Measurements from ENCODE around the gene PTPRC. TPM values are rescaled to one million over a fixed set of nuclear protein-coding genes. Genes with fewer than 3 reads are reported as not detected.

PTPRC gene
- total RNA-seq, 2 donors from 2014 or later = 490 to 545 TPM

DNA sequence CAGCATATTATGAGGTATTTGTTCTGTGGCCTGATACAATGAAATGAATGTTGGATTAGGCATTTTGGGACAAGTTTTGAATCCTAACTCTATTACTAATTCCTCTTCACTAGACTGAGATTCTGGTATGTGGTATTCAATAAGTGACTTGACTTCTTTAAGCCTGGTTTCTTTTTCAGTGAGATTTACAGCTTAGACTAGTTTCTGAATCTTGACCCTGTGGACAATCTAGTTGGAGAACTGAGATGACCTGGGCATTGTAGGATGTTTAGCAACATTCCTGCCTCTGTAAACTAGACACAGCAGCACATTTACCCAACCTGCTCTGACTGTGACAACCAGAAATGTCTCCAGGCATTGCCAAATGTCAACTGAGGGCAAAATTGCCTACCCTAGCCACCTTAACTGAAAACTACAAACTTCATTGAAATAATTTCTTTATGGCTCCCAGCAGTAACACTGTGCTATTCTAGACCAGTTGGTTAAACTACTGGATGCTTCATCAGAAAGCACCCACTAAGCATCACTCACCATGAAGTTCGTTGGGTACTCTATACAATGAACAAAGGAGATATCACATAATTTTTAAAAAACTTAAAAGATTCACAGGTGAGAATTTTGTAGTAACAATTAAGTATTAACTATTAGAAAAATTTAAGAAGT lies 16.8 kb downstream of the PTPRC start:
- H3K27me3 Mint-ChIP-seq (ENCODE audit: low read depth) = no peaks in the 10 kb centered on the region
- ATAC-seq (replicated peaks in 1 of 2) (peak in 1 of 2 donors; percentile 35), DNase-seq (no peak)
- H3K36me3 Mint-ChIP-seq (ENCODE audit: insufficient read depth in 2 of 2) = peaks cover 5 to 8% of the 10 kb centered on the region in 2 donors
- H3K9me3 Mint-ChIP-seq = no peaks in the 10 kb centered on the region
- H3K4me1 Mint-ChIP-seq (ENCODE audit: low read depth) = peaks cover 88% of the 10 kb centered on the region
- H3K27ac Mint-ChIP-seq = peak overlapping the region; percentile 99
- peak overlapping the region; percentile 76 to 84 for H3K4me3 Mint-ChIP-seq

DNA sequence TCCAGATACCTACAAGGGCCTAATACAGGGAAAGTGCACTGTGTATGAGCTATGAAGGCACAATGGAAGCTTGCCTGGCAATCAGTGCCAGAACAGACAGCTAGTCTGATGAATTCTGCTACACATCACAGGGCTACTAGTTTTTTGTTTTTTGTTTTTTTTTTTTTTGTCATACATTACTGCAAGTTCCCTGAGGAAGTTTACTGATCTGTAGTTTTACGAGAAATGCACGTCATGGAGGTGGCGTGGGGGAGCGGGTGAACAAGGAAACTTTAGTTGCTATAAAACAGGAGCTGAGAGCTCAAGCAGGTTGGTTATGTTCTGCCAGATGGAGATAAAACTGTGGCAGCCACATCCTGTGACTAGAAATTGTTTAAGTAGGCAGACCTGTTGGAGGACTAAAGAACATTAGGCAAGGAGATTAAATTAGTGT lies 17.7 kb downstream of the PTPRC start:
- Mint-ChIP-seq H3K36me3 (ENCODE audit: insufficient read depth in 2 of 2) (peaks cover 5 to 8% of the 10 kb centered on the region in 2 donors), H3K9me3 (no peaks in the 10 kb centered on the region), H3K27ac (peak overlapping the region; percentile 99), H3K4me3 (peak overlapping the region; percentile 84 to 87), H3K27me3 (ENCODE audit: low read depth) (no peaks in the 10 kb centered on the region), H3K4me1 (ENCODE audit: low read depth) (peaks cover 91% of the 10 kb centered on the region)
- ATAC-seq (replicated peaks in 1 of 2) (peak; percentile 58 to 59), DNase-seq (peak; percentile 54 to 62)

DNA sequence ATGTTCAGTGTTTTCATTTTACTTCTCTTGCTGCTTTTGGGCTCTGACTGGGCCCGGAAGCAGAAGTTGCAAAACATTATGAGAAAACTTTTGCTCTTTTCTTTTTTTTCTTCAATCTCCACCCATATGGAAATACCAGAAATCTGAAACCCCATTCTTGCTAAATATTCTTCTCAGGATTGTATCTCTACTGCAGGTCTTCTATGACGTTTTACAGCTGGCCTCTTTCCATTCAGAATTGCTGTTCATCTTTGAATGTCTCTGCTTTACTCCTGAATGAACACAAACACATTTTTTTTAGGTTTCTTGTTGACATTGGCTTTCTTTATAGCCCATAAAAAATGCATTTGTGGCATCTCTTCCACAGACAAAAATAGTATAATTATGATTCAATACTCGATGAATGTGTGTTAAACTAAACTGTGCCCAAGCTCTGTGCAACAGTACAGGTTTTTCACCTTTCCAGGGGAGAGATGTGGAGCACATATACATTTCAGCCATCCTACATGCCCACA lies 18.8 kb downstream of the PTPRC start:
- H3K27me3 Mint-ChIP-seq (ENCODE audit: low read depth) = no peaks in the 10 kb centered on the region
- DNase-seq (no peak), ATAC-seq (replicated peaks in 1 of 2) (peak; percentile 61 to 71)
- H3K4me1 Mint-ChIP-seq (ENCODE audit: low read depth) = peaks cover 91% of the 10 kb centered on the region
- H3K4me3 Mint-ChIP-seq = peak overlapping the region; percentile 84 to 87
- no peaks in the 10 kb centered on the region for H3K9me3 Mint-ChIP-seq
- H3K36me3 Mint-ChIP-seq (ENCODE audit: insufficient read depth in 2 of 2) = peaks cover 10% of the 10 kb centered on the region in 2 donors
- H3K27ac Mint-ChIP-seq = peak overlapping the region; percentile 99

DNA sequence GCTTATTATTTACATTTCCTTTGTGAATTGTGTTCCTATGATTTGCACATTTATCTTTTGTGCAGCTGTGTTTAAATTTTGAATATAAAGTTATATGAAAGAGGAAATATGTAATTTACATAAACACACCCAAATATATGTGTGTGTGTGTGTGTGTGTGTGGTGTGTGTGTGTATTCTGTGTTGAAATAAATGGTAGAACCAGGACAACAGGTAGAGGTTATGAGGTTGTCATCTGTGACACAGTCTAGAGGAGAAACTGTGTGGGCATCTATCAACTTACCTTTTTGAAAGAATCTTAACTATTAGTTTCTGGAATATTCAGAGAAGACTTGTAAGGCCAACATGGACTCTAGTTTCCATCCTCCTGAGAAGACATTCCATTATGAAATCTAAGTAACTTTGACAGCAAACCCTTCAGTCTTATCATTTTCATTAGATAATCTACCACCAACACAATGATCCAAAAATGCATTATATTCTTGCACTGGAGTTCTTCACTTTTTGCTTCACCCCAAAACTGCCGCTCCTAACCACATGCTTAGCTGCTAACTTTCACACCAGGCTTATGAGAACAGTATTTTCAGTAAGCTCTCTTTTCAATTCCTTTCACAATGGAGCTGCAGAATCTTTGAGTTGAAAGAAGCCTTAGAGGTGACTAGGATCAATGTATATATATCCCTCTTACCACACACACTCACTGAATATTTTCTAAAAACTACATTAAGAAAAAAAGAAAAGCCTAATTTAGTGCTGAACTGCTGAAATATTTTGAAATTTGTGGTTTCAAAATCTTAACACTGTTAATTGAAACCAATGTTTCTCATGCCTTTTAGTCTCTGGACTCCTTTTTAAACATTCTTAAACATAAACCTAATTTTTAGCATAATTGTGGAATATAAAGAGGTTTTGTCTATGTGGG lies 21.8 kb downstream of the PTPRC start:
- ATAC-seq (replicated peaks in 1 of 2) (peak; percentile 11 to 30), DNase-seq (no peak)
- H3K4me1 Mint-ChIP-seq (ENCODE audit: low read depth) = peaks cover 95% of the 10 kb centered on the region
- peaks cover 15 to 18% of the 10 kb centered on the region in 2 donors for H3K36me3 Mint-ChIP-seq (ENCODE audit: insufficient read depth in 2 of 2)
- H3K9me3 Mint-ChIP-seq = no peaks in the 10 kb centered on the region
- no peaks in the 10 kb centered on the region for H3K27me3 Mint-ChIP-seq (ENCODE audit: low read depth)
- H3K4me3 Mint-ChIP-seq = peak overlapping the region; percentile 65 to 76
- peak overlapping the region; percentile 75 for H3K27ac Mint-ChIP-seq

DNA sequence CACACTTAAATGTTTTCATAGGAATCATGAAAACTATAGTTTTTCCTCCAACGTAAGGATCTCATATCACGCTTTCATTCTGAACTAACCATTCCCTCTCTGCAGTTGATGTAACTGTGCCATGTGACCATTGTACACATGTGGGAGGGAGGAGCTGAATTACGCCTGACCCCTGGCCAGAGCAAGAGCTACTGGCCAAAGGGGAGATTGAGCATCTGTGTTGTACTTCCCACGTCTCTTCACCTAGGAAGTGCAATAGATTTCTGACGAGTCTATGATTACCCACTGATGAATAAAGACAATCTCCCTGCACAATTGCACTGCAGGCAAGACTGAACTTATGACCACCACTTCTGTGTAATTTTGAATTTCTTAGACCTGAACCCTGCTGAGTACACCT lies 24.0 kb downstream of the PTPRC start:
- Mint-ChIP-seq H3K36me3 (ENCODE audit: insufficient read depth in 2 of 2) (peaks cover 17 to 26% of the 10 kb centered on the region in 2 donors), H3K27me3 (ENCODE audit: low read depth) (no peaks in the 10 kb centered on the region), H3K9me3 (no peaks in the 10 kb centered on the region), H3K4me1 (ENCODE audit: low read depth) (peaks cover 94% of the 10 kb centered on the region), H3K4me3 (peak overlapping the region; percentile 82 to 97), H3K27ac (peak overlapping the region; percentile 98)
- ATAC-seq (replicated peaks in 1 of 2) (peak; percentile 28 to 54), DNase-seq (no peak)

DNA sequence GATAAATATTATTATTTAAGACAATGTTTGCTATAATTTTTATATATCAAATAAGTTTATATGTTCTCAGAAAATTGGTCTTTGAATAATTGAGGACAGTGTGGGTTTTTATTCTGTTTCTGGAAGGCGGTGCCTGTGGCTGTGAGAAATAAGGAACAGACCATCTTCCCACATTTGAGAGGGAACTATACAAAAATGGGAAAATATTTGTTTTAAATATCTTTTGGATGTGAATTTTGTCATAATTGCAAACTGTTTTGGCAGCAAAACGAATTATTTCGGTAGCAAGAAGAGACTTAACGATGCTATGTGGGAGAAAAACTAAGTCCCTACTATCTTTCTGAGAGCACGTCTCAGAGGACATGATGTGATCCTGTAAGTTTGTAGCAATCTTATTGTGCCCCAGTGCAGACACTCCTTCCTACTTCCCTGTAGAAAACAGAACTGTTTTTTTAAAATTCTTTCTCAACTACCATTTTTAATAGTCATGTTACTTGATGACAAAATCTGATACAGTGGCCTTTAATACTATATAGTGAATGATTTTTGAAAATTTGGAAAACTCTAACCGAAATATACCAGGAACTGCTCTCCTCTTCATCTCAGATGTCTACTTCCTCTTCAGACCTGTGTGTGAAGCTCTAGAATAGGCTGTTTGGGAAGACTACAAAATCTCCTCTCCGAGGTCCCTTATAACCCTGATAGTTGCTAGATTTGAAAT lies 25.4 kb downstream of the PTPRC start:
- Mint-ChIP-seq H3K27me3 (ENCODE audit: low read depth) (no peaks in the 10 kb centered on the region), H3K4me3 (peak overlapping the region; percentile 68 to 96), H3K9me3 (no peaks in the 10 kb centered on the region), H3K4me1 (ENCODE audit: low read depth) (peaks cover 94% of the 10 kb centered on the region), H3K27ac (peak overlapping the region; percentile 95), H3K36me3 (ENCODE audit: insufficient read depth in 2 of 2) (peaks cover 17 to 28% of the 10 kb centered on the region in 2 donors)
- peak; percentile 23 to 30 for ATAC-seq (replicated peaks in 1 of 2)
- DNase-seq = no peak

DNA sequence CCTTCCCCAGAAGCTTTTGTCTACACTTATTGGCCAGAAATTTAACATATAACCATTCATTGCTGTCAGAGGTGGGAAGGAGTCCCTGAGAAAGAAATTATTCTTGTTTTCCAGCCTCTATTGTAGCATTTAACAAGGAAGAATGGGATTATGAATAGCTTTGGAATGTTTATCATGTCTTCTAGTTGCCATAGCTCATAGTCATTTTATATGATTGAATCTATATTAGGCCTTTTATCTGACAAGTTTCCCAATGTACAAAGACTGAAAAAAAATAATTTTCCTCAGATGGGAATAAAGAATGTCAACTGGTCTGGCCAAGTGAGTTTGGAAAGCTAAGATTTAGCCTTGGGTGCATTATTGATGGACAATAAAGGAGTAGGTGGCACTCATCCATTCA lies 28.3 kb downstream of the PTPRC start:
- Mint-ChIP-seq H3K27ac (peak overlapping the region; percentile 95), H3K36me3 (ENCODE audit: insufficient read depth in 2 of 2) (peaks cover 25 to 37% of the 10 kb centered on the region in 2 donors)

DNA sequence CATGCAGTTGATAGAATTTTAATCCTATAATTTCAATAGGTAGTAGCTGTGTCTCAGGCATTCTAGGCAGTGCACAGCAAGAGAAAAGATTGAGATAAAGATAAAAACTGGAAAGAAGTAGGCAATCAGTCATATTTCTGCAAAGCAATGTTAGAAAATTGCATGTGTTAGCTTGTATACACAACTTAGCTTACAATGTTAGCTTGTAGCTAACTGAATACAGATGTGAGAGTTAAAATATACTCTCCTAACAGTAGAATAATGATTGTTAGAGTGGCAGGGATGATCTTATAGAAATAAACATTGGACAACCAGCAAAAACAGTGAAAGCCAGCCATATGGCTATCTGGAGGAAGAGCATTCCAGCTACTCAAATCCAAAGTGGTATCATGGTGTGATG lies 29.0 kb downstream of the PTPRC start:
- peak overlapping the region; percentile 78 to 87 for H3K4me3 Mint-ChIP-seq
- peaks cover 95% of the 10 kb centered on the region for H3K4me1 Mint-ChIP-seq (ENCODE audit: low read depth)
- H3K27ac Mint-ChIP-seq = peak overlapping the region; percentile 95
- ATAC-seq (replicated peaks in 1 of 2) = no peak
- no peaks in the 10 kb centered on the region for H3K9me3 Mint-ChIP-seq
- H3K36me3 Mint-ChIP-seq (ENCODE audit: insufficient read depth in 2 of 2) = peaks cover 24 to 40% of the 10 kb centered on the region in 2 donors
- no peaks in the 10 kb centered on the region for H3K27me3 Mint-ChIP-seq (ENCODE audit: low read depth)
- no peak for DNase-seq

More for the DNA sequence above, 28.3 kb downstream of the PTPRC start:
- ATAC-seq (replicated peaks in 1 of 2) = no peak
- H3K27me3 Mint-ChIP-seq (ENCODE audit: low read depth) = no peaks in the 10 kb centered on the region
- peaks cover 95% of the 10 kb centered on the region for H3K4me1 Mint-ChIP-seq (ENCODE audit: low read depth)
- no peak for DNase-seq
- peak overlapping the region; percentile 78 to 87 for H3K4me3 Mint-ChIP-seq
- H3K9me3 Mint-ChIP-seq = no peaks in the 10 kb centered on the region

DNA sequence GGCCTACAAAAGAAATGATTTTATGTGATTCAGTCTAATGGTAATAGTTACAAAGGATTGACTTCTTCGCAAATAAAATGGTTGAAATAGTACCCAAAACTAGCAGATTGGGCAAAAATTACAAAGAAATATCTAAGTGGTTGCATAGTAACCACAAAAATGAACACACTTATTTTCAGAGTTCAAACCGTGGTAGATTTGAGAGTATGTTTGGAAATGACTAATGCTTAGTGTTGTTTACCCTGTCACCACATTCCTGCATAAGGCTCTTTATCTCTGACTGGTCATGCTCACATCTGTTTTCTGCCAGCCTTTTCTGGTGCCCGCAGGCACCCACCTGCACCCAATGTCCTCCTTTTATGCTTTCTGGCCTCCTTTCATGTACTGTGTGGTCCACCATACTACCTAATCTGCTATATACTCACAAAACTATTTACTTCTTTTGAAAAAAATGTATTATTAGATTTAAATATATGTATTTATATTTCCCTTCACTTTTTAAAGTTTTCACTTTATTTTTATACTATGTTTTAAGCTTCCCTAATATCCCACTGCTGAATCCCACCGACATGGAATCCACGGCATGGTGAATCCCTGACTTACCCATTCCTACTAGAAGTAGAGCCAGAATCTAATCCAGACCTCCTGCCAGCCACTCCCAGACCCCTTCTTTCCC lies 30.3 kb downstream of the PTPRC start:
- peak overlapping the region; percentile 97 for H3K27ac Mint-ChIP-seq
- H3K9me3 Mint-ChIP-seq = peaks cover 0 to 1% of the 10 kb centered on the region in 2 donors
- DNase-seq = peak; percentile 60
- H3K4me1 Mint-ChIP-seq (ENCODE audit: low read depth) = peaks cover 97% of the 10 kb centered on the region
- peak overlapping the region; percentile 78 to 87 for H3K4me3 Mint-ChIP-seq
- no peaks in the 10 kb centered on the region for H3K27me3 Mint-ChIP-seq (ENCODE audit: low read depth)
- peak; percentile 92 to 95 for ATAC-seq (replicated peaks in 1 of 2)
- peaks cover 23 to 44% of the 10 kb centered on the region in 2 donors for H3K36me3 Mint-ChIP-seq (ENCODE audit: insufficient read depth in 2 of 2)

DNA sequence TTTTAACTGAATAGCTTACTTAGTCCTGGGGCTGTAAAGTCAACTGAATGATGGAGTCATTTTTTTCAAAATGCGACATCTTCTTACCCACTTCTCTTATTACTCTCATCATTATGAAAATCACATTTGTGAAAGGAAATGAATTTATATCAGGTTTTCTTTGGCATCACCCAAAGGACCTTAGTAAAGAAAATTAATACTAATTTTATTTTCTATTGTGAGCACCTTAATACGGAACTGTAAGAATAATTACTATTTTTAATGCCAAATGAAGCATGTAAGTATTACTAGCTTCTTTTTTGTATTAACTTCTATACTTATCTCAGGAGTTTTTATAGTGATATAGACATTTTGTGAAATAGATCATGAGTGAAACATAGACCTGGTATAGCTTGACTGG lies 30.9 kb downstream of the PTPRC start:
- H3K4me1 Mint-ChIP-seq (ENCODE audit: low read depth) = peaks cover 96% of the 10 kb centered on the region
- ATAC-seq (replicated peaks in 1 of 2) (no peak), DNase-seq (no peak)
- peak overlapping the region; percentile 78 to 87 for H3K4me3 Mint-ChIP-seq
- H3K9me3 Mint-ChIP-seq = peaks cover 0 to 1% of the 10 kb centered on the region in 2 donors
- H3K36me3 Mint-ChIP-seq (ENCODE audit: insufficient read depth in 2 of 2) = peaks cover 20 to 43% of the 10 kb centered on the region in 2 donors
- H3K27ac Mint-ChIP-seq = peak overlapping the region; percentile 97
- no peaks in the 10 kb centered on the region for H3K27me3 Mint-ChIP-seq (ENCODE audit: low read depth)

DNA sequence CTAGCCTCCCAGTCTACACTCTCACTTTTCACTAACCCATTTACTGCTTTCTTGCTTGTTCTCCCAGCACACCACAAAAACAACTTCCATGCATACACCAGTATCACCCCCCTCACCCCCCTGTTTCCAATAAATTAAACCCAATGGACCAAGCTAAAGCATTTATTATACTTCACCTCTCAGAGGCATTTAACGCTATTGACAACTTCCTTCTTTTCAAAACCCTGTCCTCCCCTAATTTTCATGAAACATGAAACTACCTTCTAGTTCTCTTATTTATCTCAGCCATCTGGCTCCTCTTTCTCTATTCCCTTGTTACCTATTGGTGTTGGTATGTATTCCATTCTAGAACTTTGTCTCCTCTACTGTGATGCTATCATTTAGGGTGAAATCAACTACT lies 32.3 kb downstream of the PTPRC start:
- H3K4me3 Mint-ChIP-seq = peak overlapping the region; percentile 61 to 74
- no peak for DNase-seq
- H3K4me1 Mint-ChIP-seq (ENCODE audit: low read depth) = peaks cover 97% of the 10 kb centered on the region
- H3K27me3 Mint-ChIP-seq (ENCODE audit: low read depth) = no peaks in the 10 kb centered on the region
- peaks cover 0 to 1% of the 10 kb centered on the region in 2 donors for H3K9me3 Mint-ChIP-seq
- peaks cover 22 to 39% of the 10 kb centered on the region in 2 donors for H3K36me3 Mint-ChIP-seq (ENCODE audit: insufficient read depth in 2 of 2)
- H3K27ac Mint-ChIP-seq = peak overlapping the region; percentile 99
- ATAC-seq (replicated peaks in 1 of 2) = no peak

DNA sequence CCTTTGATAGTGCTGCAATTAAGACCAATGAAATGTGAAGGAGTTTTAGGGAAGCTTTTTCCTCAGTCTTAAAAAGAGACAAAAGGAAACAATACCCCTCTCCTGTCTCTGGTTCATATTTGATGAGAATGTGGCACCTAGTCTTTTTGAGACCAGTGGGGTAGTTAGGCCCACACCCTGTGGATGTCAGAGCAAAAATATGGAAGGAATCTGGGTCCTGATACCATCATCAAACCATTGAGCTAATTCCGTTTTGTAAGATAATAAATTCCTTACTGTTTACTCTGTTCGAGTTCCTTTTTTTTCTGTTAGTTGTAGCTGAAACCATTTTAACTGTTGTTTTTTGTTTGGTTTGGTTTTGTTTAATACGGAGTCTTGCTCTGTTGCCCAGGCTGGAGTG lies 33.3 kb downstream of the PTPRC start:
- DNase-seq = no peak
- Mint-ChIP-seq H3K36me3 (ENCODE audit: insufficient read depth in 2 of 2) (peaks cover 19 to 37% of the 10 kb centered on the region in 2 donors), H3K27me3 (ENCODE audit: low read depth) (no peaks in the 10 kb centered on the region), H3K4me3 (peak overlapping the region; percentile 63 to 74), H3K27ac (peak overlapping the region; percentile 99), H3K4me1 (ENCODE audit: low read depth) (peaks cover 98% of the 10 kb centered on the region), H3K9me3 (peaks cover 0 to 1% of the 10 kb centered on the region in 2 donors)
- ATAC-seq (replicated peaks in 1 of 2) = no peak
